DND-41 (cell line): ENCODE measurements around the gene CHTF18.

Source experiments
- EZH2 ChIP-seq: IDR thresholded peaks from 3 replicates; pipeline ENCODE4 v1.6.1; 2012; ENCODE audit warnings: borderline replicate concordance, low read depth, mild to moderate bottlenecking, moderate library complexity, low read length, inconsistent platforms; ENCODE audit not compliant: severe bottlenecking
- TF ChIP-seq, protein P1 (sequence below): IDR thresholded peaks from 2 replicates; pipeline ENCODE4 v1.5.1; 2012; ENCODE audit warnings: borderline replicate concordance, low read length, moderate library complexity, mild to moderate bottlenecking; ENCODE audit not compliant: poor library complexity, severe bottlenecking; ENCODE audit errors: extremely low read depth

DNA sequence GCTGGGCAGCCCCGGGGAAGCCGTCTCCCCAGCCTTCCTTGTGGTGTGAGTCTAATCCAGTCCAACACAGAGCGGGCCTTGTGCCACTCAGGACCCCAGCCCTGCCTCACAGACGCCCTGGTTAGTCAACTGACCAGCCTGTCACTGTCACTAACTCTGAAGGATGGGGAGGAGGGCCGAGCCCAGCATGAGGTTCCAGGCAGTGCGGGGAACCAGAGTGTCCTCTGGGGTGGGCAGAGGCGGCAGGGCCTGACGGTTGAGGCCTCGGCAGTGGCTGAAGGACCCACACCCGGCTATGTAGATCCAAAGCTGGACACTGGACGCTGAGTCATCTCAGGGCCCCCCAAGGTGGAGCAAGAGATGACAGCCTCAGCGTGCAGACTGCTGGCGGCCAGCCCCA, 8.9 kb upstream of the CHTF18 start:
- no peak for TF ChIP-seq EZH2
- TF ChIP-seq, protein P1, sequence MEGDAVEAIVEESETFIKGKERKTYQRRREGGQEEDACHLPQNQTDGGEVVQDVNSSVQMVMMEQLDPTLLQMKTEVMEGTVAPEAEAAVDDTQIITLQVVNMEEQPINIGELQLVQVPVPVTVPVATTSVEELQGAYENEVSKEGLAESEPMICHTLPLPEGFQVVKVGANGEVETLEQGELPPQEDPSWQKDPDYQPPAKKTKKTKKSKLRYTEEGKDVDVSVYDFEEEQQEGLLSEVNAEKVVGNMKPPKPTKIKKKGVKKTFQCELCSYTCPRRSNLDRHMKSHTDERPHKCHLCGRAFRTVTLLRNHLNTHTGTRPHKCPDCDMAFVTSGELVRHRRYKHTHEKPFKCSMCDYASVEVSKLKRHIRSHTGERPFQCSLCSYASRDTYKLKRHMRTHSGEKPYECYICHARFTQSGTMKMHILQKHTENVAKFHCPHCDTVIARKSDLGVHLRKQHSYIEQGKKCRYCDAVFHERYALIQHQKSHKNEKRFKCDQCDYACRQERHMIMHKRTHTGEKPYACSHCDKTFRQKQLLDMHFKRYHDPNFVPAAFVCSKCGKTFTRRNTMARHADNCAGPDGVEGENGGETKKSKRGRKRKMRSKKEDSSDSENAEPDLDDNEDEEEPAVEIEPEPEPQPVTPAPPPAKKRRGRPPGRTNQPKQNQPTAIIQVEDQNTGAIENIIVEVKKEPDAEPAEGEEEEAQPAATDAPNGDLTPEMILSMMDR = no peak
